A549 (cell line): ENCODE measurements around the gene CTNNA3.

ENCODE experiments used
- CEBPB ChIP-seq, 2 experiments: fragments of >200 bp in 1 of 2; sonication (Bioruptor Twin) in 1 of 2; formaldehyde crosslinking in 1 of 2; IDR thresholded peaks; 2 replicates each; pipeline ENCODE4 v1.6.1; 2012 to 2016
- CTCF ChIP-seq: fragments of >200 bp; sonication (Bioruptor Twin); formaldehyde crosslinking; IDR thresholded peaks from 3 replicates; pipeline ENCODE4 v1.5.1; 2016
- EP300 ChIP-seq, 2 experiments: fragments of >200 bp; sonication (Bioruptor Twin); formaldehyde crosslinking; IDR thresholded peaks; 2 replicates in 1 of 2; 3 replicates in 1 of 2; pipeline ENCODE4 v1.6.1; 2016 to 2017
- REST ChIP-seq: fragments of 200-600 bp; sonication (generic); IDR thresholded peaks from 2 replicates; pipeline ENCODE4 v1.6.1; 2016; ENCODE audit warnings: antibody characterized with exemption, mild to moderate bottlenecking, moderate library complexity
- RFX5 ChIP-seq: fragments of 450-650 bp; IDR thresholded peaks from 2 replicates; pipeline ENCODE4 v1.7.1; 2014; ENCODE audit warnings: antibody characterized with exemption, mild to moderate bottlenecking, moderate library complexity
- ZSCAN20 ChIP-seq: fragments of 250-450 bp; sonication (Bioruptor Pico); IDR thresholded peaks from 2 replicates; pipeline ENCODE4 v1.8.0; 2022; ENCODE audit warnings: mild to moderate bottlenecking, moderate library complexity

- TF ChIP-seq CTCF: no peak
- no peak for TF ChIP-seq ZSCAN20 (CRISPR knock-in tag)
- TF ChIP-seq CEBPB (IDR thresholded peaks at IDR 0.05): no peak
- no peak for TF ChIP-seq REST
- no peak for TF ChIP-seq EP300 (IDR thresholded peaks at IDR 0.05)
- no peak for TF ChIP-seq RFX5
These were observed 310.9 kb downstream of the CTNNA3 start for GRCh38 chr10:67385089-67385488.
